Subcutaneous adipose tissue (tissue), 4 donors: ENCODE measurements around the gene ZNF469. TPM values are rescaled to one million over a fixed set of nuclear protein-coding genes. Genes with fewer than 3 reads are reported as not detected.

Experiments used
- total RNA-seq, 4 donors: library from RNA; depleted of rRNA; stranded (reverse); fragments of >200 nt; gene quantifications; one replicate each; pipeline ENCODE4 v1.1.0, GENCODE V29; 2016
- TF ChIP-seq, protein P1 (sequence below): fragments of 450-650 bp; IDR thresholded peaks from one replicate; pipeline ENCODE4 v1.5.1; 2016; ENCODE audit warnings: low read depth, mild to moderate bottlenecking, control low read depth, antibody characterized with exemption, moderate library complexity

Gene ZNF469
- total RNA-seq, 4 donors from 2014 or later, result 0.57 to 1.3 (median 0.75) TPM

DNA sequence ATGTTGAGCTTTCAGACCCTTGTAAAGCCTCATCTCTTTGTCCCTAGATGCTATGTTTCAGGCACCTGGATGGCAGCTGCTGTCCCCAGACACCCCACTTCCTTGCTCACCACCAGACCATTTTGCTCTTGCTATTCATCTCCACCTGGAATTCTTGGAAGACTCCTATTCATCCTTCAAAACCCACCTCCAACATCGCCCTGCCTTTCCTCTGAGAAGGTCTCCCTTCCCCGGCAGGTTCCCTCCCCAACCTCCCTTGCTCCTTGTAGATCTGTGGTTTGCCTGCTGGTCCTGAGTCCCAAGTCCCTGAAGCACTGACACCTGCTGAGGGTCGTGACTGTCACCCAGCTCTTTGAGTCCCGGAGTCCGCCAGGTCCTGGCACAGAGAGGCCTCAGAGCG is 9.9 kb downstream of the ZNF469 start:
- TF ChIP-seq, protein P1, sequence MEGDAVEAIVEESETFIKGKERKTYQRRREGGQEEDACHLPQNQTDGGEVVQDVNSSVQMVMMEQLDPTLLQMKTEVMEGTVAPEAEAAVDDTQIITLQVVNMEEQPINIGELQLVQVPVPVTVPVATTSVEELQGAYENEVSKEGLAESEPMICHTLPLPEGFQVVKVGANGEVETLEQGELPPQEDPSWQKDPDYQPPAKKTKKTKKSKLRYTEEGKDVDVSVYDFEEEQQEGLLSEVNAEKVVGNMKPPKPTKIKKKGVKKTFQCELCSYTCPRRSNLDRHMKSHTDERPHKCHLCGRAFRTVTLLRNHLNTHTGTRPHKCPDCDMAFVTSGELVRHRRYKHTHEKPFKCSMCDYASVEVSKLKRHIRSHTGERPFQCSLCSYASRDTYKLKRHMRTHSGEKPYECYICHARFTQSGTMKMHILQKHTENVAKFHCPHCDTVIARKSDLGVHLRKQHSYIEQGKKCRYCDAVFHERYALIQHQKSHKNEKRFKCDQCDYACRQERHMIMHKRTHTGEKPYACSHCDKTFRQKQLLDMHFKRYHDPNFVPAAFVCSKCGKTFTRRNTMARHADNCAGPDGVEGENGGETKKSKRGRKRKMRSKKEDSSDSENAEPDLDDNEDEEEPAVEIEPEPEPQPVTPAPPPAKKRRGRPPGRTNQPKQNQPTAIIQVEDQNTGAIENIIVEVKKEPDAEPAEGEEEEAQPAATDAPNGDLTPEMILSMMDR, result no peak

DNA sequence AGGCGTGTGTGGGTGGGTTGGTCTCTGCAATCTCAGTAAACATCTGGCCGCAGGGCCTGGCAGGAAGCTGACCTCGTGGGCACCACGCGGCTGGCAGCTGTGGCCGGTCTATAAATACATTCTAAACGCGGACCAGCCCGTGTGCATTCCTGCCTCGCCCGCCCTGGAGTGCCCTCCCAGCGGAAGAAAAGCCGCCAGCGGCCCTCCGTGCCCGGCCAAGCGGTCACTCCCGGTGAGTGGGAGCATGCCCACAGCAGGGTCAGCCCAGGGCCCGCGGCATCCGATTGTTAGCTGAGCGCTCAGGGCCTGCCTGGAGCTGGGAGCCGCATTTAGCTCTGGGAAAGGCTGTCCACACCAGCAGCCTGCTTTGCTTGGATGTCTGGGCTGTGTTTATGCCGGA is 10.3 kb downstream of the ZNF469 start:
- TF ChIP-seq, protein P1, result no peak

DNA sequence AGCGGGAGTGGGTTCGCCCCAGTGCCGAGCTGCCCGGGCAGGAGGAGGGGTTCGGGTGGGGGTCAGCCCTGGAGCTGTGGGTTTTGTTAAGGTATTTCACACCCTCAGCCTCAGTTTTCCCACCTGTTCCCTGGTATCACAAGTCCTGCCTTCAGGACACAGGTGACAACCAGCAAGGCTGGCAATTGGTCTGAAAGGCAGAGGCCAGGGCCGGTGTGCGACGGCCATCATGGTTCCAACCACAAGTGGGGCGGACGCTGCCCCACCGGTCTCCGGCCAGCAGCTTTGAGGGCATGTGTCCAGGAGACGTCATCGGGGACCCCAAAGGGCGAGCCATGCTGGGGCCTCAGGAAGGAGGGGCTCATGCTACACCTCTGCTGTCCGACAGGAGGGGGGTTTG is 10.8 kb downstream of the ZNF469 start:
- TF ChIP-seq, protein P1, result no peak

DNA sequence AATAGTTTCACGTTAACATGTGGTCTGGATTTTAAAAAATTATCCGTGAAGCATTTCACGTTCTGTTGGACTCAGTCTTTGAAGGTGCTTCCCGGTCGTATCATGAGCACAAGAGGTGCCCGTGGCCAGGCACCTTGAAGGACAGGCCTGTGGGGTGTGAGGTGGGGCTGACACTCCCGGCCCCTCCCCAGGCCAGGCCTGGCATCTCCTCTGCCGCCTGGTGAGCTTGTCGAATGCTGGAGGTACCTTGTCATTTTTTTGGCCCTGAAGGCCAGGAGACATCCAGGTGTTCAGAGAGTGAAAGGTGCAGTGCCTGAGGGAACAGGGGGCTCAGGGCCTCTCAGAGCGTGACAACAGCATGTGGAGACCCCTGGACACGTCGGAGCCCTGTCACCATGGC is 11.7 kb downstream of the ZNF469 start:
- TF ChIP-seq, protein P1, result no peak

DNA sequence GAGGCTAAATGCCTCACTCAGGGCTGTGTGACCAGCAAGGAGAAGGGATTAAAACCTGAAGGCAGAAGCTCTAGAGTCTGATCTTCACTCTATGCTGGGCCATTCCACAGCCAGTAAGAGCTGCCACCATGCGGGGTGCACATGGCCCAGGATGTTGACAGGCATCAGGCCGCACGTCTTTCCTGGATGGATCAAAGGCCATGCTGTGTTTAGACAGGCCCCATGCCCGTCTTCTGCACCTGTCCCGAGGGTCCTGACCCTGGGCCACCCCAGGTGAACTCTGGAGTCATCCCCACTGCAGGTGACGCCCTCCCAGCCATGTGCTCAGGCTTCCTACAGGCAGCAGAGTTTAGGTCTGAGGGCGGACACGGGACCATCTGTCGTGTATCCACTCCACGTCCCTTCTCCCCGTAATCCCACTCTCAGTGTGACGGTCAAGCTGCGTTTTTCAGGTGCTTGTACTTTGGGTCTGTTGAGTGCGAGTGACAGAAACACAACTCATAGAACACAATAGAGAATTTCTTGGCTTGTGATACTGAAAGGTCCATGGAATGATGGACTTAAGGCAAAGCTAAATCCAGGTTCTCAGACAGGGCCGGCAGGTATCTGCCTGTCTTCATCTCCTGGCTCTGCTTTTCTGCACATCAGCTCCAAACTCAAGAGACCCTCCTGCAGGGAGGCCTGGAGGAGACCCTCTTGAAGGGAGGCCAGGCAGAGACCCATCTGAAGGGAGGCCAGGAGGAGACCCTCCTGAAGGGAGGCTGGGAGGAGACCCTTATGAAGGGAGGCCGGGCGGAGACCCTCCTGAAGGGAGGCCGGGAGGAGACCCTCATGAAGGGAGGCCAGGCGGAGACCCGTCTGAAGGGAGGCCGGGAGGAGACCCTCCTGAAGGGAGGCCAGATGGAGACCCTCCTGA is 13.2 kb downstream of the ZNF469 start:
- TF ChIP-seq, protein P1, result no peak

DNA sequence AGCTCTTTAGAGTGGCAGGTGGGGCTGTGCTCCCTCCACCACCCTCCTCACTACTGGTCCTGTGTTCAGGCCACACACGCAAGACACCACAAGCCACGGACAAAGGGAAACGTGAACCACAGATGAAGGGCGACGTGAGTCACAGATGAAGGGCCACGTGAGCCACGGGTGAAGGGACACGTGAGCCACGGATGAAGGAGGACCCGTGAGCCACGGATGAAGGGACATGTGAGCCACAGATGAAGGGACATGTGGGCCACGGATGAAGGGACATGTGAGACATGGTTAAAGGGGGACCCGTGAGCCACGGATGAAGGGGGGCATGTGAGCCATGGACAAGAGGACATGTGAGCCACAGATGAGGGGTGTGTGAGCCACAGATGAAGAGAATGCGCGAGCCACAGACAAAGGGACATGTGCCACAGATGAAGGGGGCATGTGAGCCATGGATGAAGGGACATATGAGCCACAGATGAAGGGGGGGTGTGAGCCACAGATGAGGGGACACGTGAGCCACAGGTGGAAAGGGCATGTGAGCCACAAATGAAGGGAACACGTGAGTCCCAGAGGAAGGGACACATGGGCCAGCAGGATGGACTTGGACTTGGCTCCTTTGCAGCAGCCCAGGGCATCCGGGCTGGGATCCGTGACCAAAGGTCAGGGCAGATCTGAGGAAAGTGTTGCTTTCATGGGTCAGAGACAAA is 15.6 kb downstream of the ZNF469 start:
- TF ChIP-seq, protein P1, result no peak

DNA sequence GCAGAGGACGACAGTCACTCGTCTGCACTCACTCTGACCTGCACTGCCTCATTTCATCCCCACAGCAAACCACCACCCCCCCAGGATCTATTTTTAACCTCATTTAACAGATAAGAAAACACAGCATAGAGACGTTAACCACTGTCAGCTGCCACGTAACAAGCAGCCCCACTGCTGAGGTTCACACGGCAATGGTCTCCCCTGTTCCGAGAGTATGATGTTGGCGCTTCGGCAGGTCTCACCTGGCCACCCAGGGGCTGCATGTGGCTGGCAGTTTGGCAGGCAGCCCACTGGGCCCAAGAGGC is 16.1 kb downstream of the ZNF469 start:
- TF ChIP-seq, protein P1, result no peak
